Measurements from ENCODE around the gene RPGR. TPM values are rescaled to one million over a fixed set of nuclear protein-coding genes. Genes with fewer than 3 reads are reported as not detected.

RPGR gene
- polyA plus RNA-seq, 6 donors from 2014 or later, result 0.05 to 8.5 (median 6.8) TPM

DNA sequence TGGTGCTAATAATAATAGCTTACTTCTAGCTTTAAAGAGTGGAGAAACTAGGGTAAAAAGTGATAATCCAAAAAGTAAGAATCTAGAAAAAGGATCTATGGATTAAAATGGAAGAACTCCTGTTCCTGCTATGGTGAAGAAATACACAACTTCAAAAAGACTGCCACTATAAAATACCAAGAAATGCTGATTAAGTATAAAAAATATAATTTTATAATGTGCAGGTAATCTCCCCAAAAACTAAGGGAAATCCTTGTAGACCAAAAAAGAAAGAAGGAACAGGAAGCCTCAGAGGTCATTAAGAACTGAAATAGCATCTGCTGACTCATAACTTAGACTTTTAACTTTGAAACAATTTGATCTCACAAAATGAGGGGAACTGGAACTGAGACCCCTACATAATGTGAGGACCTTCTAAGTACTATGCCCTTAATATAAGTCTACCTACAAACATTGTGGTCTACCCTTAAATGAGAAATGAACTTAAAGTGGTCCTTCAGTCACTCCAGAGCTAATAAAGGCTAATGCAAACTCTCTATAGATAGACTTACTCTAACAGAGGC, 56.1 kb downstream of the RPGR start:
- DNase-seq (no peak), ATAC-seq (ENCODE audit: low read depth in 2 of 2) (no peak)
- Mint-ChIP-seq H3K27me3 (no peaks in the 10 kb centered on the region), H3K4me3 (no peak overlapping the region), H3K4me1 (peaks cover 0 to 5% (median 5%) of the 10 kb centered on the region in 3 donors), H3K9me3 (no peaks in the 10 kb centered on the region), H3K27ac (no peak overlapping the region), H3K36me3 (peaks cover 9 to 15% of the 10 kb centered on the region in 2 donors)

DNA sequence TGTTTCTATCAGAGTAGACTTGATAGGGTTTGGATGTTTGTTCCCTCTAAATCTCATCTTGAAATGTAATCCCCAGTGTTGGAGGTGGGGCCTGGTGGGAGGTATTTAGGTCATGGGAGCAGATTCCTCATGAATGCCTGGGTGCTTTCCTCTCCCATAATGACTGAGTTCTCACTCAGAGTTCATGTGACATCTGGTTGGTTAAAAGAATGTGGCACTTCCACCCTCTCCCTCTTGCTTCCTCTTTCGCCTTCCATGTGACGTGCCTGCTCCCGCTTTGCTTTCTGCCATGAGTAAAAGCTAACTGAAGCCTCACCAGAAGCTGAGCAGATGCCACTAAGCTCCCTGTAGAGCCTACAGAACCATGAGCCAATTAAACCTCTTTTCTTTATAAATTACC, 59.3 kb downstream of the RPGR start:
- H3K4me1 Mint-ChIP-seq, result peaks cover 0 to 5% (median 5%) of the 10 kb centered on the region in 3 donors
- no peak for DNase-seq
- H3K27ac Mint-ChIP-seq, result peak overlapping the region in 1 of 6 donors; percentile 79
- ATAC-seq (ENCODE audit: low read depth in 2 of 2), result no peak
- H3K36me3 Mint-ChIP-seq, result peaks cover 9 to 15% of the 10 kb centered on the region in 2 donors
- no peaks in the 10 kb centered on the region for H3K9me3 Mint-ChIP-seq
- no peak overlapping the region for H3K4me3 Mint-ChIP-seq
- no peaks in the 10 kb centered on the region for H3K27me3 Mint-ChIP-seq

DNA sequence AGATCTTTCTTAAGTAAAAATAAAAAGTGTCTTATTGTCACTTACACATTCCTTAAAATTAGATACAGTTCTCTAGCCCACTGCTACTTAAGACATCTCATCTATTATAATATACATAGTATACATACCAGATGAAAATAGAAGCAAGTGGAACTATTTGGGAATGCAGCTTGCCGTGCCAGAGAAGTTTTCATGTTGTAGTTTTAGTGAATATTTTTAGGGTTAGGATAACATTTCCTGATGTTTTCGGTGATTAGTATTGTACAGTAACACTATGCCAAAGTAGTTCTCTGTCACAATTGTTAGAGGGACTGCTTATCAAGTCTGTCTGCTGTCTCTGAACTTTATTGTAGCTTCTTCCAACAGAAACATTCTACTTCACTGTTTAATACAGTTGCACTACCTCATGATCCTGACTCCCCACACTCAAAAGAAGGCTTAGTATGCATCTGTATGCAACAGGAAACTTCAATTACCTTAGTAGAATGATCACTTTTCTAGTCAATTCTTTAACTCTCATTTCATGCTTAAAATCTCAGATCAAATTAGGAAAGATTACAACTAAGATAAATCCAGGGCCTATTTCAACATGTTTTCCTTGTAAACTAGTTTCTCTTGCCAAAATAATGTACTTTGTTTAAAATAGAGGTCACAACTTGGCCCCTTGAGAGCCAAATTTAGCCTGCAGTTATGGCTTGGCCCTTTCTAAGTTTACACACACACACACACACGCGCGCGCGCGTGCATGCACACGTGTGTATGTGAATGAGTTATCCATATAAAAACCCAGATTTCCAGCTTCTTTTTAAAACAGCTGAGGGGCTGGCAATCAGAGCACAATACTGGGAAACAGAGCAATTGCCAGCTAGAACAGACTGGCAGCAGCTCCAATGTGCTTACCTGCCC, 64.3 kb downstream of the RPGR start:
- DNase-seq (no peak), ATAC-seq (ENCODE audit: low read depth in 2 of 2) (no peak)
- H3K27me3 Mint-ChIP-seq, result no peaks in the 10 kb centered on the region
- H3K27ac Mint-ChIP-seq, result peak overlapping the region in 1 of 6 donors; percentile 66
- peaks cover 0 to 1% of the 10 kb centered on the region in 2 donors for H3K36me3 Mint-ChIP-seq
- no peak overlapping the region for H3K4me3 Mint-ChIP-seq
- no peaks in the 10 kb centered on the region for H3K4me1 Mint-ChIP-seq
- no peaks in the 10 kb centered on the region for H3K9me3 Mint-ChIP-seq

DNA sequence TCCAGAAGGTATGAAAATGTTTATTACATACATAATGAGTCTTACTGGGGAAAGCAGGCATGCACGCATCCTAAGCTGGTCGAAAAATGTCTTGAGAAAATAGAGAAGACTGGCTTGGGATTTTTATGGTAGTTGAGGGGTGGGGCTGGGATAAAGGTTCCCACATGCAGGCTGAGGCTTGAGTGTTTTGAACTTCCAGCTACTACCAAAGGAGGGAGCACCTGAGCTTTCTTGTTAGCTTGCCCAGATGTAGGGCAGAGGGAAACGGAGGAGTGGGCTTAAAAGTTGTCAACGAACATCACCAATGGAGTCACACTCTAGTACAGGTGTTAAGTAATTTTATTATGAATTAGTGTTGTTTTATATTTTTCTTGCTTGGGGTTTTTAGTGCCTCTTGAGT, 67.1 kb downstream of the RPGR start:
- Mint-ChIP-seq H3K36me3 (peaks cover 0 to 8% of the 10 kb centered on the region in 2 donors), H3K27me3 (peaks cover 0 to 10% (median 0%) of the 10 kb centered on the region in 3 donors), H3K9me3 (peaks cover 0 to 8% (median 0%) of the 10 kb centered on the region in 7 donors), H3K27ac (no peak overlapping the region), H3K4me3 (no peak overlapping the region), H3K4me1 (peaks cover 0 to 3% (median 0%) of the 10 kb centered on the region in 3 donors)
- ATAC-seq (ENCODE audit: low read depth in 2 of 2) (no peak), DNase-seq (no peak)

DNA sequence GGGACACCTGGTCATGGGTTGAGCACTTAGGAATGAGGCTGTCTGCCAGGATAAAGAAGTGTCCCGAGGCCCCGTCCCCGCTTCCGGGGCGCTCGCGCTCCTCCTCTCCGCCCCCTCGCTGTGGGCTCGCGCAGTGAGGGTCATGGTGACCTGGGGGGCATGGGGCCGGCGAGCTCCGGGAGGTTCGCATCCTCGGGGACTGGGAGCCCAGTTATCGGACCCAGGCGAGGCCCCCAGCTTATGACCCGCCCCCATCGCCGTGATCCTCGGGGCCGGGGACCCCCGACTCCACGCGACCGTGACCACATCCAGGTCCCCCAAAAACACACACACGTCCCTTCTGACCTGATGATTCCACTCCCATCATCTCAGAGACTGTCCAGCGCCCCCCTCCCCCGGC, 71.3 kb downstream of the RPGR start:
- DNase-seq, result no peak
- H3K27me3 Mint-ChIP-seq, result peaks cover 0 to 18% (median 0%) of the 10 kb centered on the region in 3 donors
- no peak overlapping the region for H3K27ac Mint-ChIP-seq
- peaks cover 0 to 8% of the 10 kb centered on the region in 2 donors for H3K36me3 Mint-ChIP-seq
- H3K4me1 Mint-ChIP-seq, result peaks cover 0 to 3% (median 0%) of the 10 kb centered on the region in 3 donors
- peaks cover 0 to 8% (median 2%) of the 10 kb centered on the region in 7 donors for H3K9me3 Mint-ChIP-seq
- H3K4me3 Mint-ChIP-seq, result no peak overlapping the region
- ATAC-seq (ENCODE audit: low read depth in 2 of 2), result no peak

DNA sequence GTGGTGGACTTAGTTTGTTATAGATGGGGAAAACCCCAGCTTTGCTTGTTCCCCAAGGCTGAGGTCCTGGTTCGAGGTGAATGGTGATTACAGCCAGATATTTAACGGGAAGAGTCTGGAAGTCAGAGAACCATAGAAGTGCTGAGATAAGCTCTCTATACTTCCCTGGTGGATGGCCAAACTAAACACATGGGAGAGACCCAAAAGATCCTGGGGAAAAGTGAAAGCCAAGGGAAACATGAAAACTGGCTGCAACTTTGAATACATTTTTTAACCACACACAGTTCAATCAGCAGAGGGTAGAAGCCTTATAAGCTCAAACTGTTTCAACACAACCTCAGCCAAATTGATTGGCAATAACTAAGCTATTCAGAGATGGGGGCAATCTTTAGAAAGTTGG, 77.3 kb downstream of the RPGR start:
- H3K27ac Mint-ChIP-seq, result no peak overlapping the region
- no peaks in the 10 kb centered on the region for H3K36me3 Mint-ChIP-seq
- H3K9me3 Mint-ChIP-seq, result peaks cover 0 to 3% (median 0%) of the 10 kb centered on the region in 7 donors
- H3K4me3 Mint-ChIP-seq, result no peak overlapping the region
- DNase-seq, result no peak
- peaks cover 0 to 13% (median 0%) of the 10 kb centered on the region in 3 donors for H3K27me3 Mint-ChIP-seq
- H3K4me1 Mint-ChIP-seq, result no peaks in the 10 kb centered on the region
- ATAC-seq (ENCODE audit: low read depth in 2 of 2), result no peak

DNA sequence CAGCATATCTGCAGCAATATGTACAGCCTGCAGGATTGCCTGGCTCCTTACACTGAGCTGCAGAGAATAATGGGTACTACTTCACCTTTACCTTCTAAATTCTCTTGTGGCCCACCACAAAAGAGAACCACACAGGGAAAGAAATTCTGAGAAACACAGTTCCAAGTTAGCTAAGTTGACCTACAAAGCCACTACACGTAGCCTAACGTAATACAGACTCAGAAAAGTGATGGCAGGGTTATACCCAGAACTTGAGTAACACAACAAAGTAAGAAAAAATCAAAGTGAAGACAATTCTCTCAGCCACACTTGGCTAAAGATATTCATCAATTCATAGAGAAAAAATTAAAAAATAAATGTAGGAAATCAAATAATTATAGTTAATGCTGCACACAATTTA, 80.3 kb downstream of the RPGR start:
- DNase-seq, result no peak
- Mint-ChIP-seq H3K4me1 (no peaks in the 10 kb centered on the region), H3K36me3 (no peaks in the 10 kb centered on the region), H3K27me3 (peaks cover 0 to 7% (median 0%) of the 10 kb centered on the region in 3 donors), H3K9me3 (peaks cover 0 to 3% (median 0%) of the 10 kb centered on the region in 7 donors), H3K4me3 (no peak overlapping the region), H3K27ac (no peak overlapping the region)
- no peak for ATAC-seq (ENCODE audit: low read depth in 2 of 2)

DNA sequence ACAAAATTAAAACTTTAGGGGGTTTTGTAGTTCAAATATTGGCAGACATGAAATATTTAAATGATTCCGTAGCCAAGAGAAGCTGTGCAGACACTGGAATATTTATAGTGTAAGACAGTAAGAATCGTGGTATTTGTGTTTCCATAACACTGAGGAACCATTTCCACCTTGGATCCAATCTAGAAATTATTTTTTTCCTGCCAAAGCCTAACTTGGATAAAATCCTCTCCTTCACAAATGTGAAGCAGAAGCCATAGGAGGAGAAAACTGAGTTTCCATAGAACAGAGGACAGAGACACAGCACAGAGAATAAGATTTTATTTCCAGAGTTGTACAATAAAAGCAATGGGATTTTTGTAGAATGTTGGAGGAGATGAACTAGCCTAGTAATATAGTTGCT, 86.8 kb downstream of the RPGR start:
- no peak for ATAC-seq (ENCODE audit: low read depth in 2 of 2)
- no peaks in the 10 kb centered on the region for H3K36me3 Mint-ChIP-seq
- no peak for DNase-seq
- peaks cover 0 to 3% (median 0%) of the 10 kb centered on the region in 7 donors for H3K9me3 Mint-ChIP-seq
- peaks cover 0 to 32% (median 13%) of the 10 kb centered on the region in 3 donors for H3K27me3 Mint-ChIP-seq
- no peak overlapping the region for H3K27ac Mint-ChIP-seq
- H3K4me1 Mint-ChIP-seq, result no peaks in the 10 kb centered on the region
- no peak overlapping the region for H3K4me3 Mint-ChIP-seq

DNA sequence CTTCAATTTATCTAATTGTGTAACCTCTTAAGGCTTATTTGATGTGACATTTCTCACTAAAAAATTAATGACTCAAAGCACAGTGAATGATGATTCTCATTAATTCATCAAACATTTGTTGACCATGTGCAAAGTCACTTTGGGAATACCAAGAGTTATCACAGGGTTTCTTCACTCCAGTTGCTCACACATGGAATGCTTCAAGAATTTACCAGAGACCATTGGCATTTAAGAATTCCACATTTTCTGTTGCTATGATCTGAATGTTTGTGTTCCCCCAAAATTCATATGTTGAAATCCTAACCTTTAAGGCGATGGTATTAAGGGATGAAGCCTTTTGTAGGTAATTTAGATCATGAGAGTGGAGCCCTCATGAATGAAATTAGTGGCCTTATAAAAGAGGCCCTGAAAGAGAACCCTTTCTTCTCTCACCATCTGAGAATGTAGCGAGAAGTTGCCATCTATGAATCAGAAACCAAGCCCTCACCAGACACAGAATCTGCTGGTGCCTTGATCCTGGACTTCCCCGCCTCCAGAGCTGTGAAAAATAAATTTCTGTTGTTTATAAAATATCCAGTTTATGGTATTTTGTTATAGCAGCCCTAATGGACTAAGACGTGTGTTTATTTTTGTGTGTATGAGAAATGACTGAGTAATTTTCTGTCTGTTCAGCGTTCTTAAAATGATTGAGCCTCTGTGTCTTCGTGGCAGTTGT, 90.3 kb downstream of the RPGR start:
- no peaks in the 10 kb centered on the region for H3K9me3 Mint-ChIP-seq
- DNase-seq, result no peak
- H3K27ac Mint-ChIP-seq, result no peak overlapping the region
- no peak for ATAC-seq (ENCODE audit: low read depth in 2 of 2)
- peaks cover 11 to 48% (median 20%) of the 10 kb centered on the region in 3 donors for H3K27me3 Mint-ChIP-seq
- H3K36me3 Mint-ChIP-seq, result no peaks in the 10 kb centered on the region
- H3K4me3 Mint-ChIP-seq, result no peak overlapping the region
- no peaks in the 10 kb centered on the region for H3K4me1 Mint-ChIP-seq

DNA sequence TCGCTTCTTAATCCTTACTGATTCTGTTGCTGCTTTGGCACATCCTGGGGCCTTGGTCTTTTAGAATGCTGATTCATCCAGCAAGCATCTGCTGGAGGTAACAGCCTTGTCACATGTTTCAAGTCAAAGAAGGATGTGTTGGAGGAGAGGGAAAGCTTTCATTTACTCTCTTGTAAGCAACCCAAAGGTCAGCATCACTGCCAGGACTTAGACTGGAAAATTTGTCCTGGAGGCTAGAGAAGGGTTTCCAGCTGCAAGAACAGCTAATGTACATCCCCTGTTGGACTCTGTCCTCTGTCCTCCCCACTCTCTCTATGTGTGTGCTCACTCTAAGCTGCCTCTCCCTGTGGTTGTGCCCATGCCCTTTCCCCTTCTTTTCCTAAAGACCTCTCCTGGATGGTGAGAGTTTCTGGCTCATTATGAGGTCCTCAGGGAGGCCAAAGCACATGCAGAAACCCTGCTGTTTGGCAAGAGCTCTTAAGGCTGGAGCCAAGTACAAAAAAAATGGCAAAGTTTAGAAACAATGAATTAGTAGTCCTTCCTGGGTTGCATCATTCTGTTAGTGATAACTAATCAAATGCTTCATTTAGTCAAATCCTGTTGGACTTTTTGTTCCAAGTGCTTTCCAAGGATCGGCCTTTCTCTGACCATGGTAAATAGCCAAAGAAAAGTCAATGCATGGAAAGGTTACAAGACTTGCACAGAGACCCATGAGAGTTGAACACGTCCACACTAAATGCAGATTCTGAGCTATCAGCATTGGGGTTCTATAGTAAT, 93.2 kb downstream of the RPGR start:
- DNase-seq (no peak), ATAC-seq (ENCODE audit: low read depth in 2 of 2) (no peak)
- Mint-ChIP-seq H3K36me3 (no peaks in the 10 kb centered on the region), H3K4me3 (no peak overlapping the region), H3K4me1 (no peaks in the 10 kb centered on the region), H3K9me3 (no peaks in the 10 kb centered on the region), H3K27ac (no peak overlapping the region), H3K27me3 (peaks cover 11 to 40% (median 13%) of the 10 kb centered on the region in 3 donors)

DNA sequence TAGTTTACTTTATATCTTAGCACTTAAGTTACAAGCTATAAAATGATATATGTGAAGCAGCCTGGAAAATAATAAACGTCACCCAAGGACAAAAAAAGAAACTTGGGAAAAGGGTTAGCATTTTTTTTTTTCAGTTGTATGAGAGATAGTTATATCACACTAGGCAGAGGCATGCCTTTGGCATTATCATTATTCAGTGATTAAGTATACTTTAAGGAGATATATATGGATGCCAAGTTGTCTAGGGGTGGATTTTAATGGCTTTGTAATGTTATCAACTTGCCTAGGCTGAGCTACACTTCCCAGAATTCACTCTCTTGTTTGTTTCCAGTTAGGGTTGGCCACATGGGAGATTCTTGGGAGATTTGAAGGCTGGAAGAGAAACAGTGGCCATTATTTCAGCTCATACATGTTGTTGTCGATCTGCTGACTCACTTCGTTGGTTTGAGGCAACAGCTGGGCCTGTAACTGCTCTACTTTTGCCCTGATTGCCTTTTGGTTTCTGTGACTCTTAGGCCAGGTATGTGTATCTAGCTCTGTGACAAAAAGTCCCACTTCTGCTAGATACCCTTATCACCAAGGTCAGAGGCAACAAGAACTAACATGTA, 95.1 kb downstream of the RPGR start:
- ATAC-seq (ENCODE audit: low read depth in 2 of 2) (no peak), DNase-seq (no peak)
- peaks cover 7 to 31% (median 11%) of the 10 kb centered on the region in 3 donors for H3K27me3 Mint-ChIP-seq
- peaks cover 0 to 6% (median 0%) of the 10 kb centered on the region in 7 donors for H3K9me3 Mint-ChIP-seq
- no peaks in the 10 kb centered on the region for H3K4me1 Mint-ChIP-seq
- H3K36me3 Mint-ChIP-seq, result no peaks in the 10 kb centered on the region
- no peak overlapping the region for H3K27ac Mint-ChIP-seq
- no peak overlapping the region for H3K4me3 Mint-ChIP-seq

DNA sequence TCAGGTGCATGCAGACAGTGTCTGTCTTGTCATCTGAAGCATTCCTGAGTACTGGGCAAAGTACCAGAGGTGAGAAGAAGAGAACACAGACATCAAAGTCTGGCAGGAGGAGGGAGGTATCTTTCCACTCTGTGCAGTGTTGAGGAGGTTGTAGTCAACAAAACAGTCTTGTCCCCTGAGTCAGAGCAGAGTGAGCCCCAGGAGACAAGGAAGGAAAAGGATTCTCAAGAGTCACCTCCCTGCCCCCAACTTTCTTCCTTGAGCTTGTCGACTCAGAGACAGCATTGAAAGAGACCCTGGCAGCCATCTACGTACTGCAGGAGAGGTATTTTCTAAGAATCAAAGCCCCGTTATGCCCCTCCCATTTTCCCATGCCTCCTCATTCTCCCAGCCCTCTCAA, 102.2 kb downstream of the RPGR start:
- Mint-ChIP-seq H3K27ac (no peak overlapping the region), H3K9me3 (peaks cover 0 to 6% (median 3%) of the 10 kb centered on the region in 7 donors), H3K4me1 (peaks cover 0 to 9% (median 5%) of the 10 kb centered on the region in 3 donors), H3K27me3 (peaks cover 0 to 49% (median 24%) of the 10 kb centered on the region in 3 donors), H3K4me3 (no peak overlapping the region), H3K36me3 (no peaks in the 10 kb centered on the region)
- DNase-seq, result no peak
- no peak for ATAC-seq (ENCODE audit: low read depth in 2 of 2)
